GM18505 (cell line): ENCODE data around the gene LILRA6.
"Not testable (repeated sequence)": the region's sequence is repeated elsewhere in the genome, so short reads cannot be mapped to it uniquely, and the experiment has no call there.

Experiments
- ATAC-seq: cut with Tn5 transposase; IDR thresholded peaks from one replicate; pipeline ENCODE4 v1.9.1; 2021; ENCODE audit not compliant: unreplicated experiment
- POLR2A ChIP-seq: IDR thresholded peaks from 4 replicates; pipeline ENCODE4 v1.6.1; 2011; ENCODE audit warnings: borderline replicate concordance; ENCODE audit not compliant: insufficient read depth, insufficient read length; ENCODE audit errors: extremely low read depth

The LILRA6 gene

DNA sequence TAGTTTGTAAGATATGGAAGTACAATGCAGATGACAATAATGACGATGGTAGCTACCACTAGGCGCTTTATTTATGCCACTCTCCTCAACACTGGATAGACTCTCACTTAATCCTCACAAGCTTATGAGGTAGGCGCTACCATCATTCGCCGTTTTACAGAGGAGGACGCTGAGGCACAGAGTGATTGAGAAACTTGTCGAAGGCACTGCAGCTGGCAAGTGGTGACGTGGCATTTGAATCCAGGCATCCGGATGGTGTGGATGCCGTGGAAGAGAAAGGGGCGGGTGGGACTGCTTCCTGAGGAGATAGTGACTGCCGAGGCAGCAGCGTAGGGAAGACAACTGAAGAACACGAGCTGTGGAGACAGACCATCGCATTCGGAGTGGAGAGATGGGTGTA is 43.2 kb downstream of the LILRA6 start:
- no peak for TF ChIP-seq POLR2A
- ATAC-seq, result no peak

DNA sequence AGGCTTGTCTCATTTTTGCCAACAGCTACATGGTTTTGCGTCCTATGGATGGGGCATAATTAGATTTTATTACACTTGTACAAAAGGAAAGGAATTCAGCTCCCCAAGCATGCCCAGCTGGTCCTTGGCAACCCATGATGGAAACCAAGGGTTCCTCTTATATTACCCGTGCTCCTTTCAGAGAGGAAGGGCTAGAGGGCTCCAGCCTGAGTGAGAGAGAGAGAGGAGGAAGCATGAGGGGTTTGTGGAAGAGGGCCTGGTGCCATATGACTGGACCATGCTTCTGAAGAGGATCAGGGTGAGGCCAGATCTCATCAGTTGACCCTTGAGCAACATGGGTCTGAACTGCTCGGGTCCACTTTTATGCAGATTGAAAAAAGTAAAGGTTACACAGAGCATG is 45.5 kb downstream of the LILRA6 start:
- no peak for TF ChIP-seq POLR2A
- no peak for ATAC-seq

DNA sequence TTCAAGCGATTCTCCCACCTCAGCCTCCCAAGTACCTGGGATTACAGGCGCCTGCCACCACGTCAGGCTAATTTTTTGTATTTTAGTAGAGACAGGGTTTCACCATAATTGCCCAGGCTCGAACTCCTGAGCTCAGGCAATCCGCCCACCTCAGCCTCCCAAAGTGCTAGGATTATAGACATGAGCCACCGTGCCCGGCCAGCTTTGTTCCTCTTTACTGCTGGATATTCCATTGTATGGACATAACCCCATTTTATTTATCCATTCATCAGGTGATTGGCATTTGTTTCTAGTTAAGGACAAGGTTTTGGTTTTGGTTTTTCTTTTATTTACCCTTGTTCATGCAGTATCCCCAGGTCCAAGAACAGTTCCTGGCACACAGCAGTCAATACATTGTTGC is 46.1 kb downstream of the LILRA6 start:
- ATAC-seq, result no peak
- TF ChIP-seq POLR2A, result no peak

DNA sequence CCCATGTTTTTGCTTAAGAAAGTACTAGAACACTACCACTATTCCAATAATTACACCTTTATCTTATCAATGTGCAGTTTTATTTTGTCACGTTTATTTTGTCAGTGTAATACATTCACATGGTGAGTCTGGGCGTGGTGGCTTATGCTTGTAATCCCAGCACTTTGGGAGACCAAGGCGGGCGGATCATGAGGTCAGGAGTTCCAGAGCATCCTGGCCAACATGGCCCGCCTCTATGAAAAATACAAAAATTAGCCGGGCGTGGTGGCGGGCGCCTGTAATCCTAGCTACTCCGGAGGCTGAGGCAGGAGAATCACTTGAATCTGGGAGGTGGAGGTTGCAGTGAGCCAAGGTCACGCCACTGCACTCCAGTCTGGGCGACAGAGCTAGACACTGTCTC is 48.1 kb downstream of the LILRA6 start:
- ATAC-seq, result not testable (repeated sequence)

DNA sequence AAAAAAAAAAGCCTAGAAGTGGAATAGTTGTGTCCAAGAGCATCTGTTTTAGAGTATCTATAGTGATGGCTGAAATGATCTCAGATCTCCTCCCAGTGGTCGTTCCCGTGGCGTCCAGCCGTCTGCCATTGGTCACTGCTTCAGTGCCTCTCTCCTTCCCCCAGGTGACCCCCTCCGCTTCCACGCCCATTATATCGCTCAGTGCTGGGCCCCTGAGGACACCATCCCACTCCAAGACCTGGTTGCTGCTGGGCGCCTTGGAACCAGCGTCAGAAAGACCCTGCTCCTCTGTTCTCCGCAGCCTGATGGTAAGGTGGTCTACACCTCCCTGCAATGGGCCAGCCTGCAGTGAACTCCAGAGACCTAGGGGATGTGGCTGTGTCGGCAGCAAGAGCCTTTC is 49.6 kb downstream of the LILRA6 start:
- ATAC-seq, result no peak
- no peak for TF ChIP-seq POLR2A

DNA sequence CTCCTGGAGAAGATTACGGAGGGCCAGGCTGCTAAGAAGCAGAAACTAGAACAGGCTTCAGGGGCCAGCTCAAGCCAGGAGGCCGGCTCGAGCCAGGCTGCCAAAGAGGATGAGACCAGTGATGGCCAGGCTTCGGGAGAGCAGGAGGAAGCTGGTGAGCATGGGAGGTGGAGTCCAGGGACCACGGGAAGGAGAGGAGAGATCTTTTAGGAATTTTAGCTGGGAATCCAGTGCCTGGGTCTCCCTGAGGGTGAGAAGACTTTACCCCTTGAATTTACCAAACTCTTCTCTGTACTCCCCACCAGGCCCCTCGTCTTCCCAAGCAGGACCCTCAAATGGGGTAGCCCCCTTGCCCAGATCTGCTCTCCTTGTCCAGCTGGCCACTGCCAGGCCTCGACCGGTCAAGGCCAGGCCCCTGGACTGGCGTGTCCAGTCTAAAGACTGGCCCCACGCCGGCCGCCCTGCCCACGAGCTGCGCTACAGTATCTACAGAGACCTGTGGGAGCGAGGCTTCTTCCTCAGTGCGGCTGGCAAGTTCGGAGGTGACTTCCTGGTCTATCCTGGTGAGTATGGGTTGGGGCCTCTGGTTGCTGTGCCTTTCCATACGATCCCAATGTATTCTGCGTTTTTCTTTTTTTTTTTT is 50.7 kb downstream of the LILRA6 start:
- TF ChIP-seq POLR2A, result no peak
- no peak for ATAC-seq

DNA sequence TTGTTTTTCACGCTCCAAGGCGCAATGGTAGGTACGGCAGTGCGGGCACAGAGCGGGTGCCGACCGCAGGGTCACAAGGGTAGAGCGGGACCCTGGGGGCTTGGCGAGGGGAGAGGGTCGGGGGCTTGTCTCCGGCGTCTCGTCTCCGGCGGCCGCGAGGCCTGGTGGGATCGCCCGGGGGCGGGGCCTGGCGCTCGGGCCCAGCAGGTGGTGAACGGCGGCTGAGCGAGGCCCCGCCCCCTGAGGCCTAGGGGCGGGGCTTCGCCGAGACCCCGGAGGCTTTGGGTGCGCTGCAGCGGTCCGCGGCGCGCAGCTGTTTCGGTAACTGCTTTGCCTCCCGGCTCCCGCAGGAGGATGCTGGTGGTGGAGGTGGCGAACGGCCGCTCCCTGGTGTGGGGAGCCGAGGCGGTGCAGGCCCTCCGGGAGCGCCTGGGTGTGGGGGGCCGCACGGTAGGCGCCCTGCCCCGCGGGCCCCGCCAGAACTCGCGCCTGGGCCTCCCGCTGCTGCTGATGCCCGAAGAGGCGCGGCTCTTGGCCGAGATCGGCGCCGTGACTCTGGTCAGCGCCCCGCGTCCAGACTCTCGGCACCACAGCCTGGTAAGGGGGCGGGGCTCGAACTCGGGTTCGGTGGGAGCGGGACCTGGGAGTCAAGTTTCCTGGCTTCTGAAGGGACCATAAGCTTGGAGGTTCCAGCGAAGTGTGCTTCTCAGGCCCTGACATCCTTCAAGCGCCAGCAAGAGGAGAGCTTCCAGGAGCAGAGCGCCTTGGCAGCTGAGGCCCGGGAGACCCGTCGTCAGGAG is 51.4 kb downstream of the LILRA6 start, which contains the start of gene TSEN34:
TSS of gene TSEN34 (plus strand) at position 298 of the 800 bp plus-strand sequence. CDS start at position 355, 57 bp downstream.
- peak; percentile 23 for ATAC-seq
- peak; percentile 80 for TF ChIP-seq POLR2A

DNA sequence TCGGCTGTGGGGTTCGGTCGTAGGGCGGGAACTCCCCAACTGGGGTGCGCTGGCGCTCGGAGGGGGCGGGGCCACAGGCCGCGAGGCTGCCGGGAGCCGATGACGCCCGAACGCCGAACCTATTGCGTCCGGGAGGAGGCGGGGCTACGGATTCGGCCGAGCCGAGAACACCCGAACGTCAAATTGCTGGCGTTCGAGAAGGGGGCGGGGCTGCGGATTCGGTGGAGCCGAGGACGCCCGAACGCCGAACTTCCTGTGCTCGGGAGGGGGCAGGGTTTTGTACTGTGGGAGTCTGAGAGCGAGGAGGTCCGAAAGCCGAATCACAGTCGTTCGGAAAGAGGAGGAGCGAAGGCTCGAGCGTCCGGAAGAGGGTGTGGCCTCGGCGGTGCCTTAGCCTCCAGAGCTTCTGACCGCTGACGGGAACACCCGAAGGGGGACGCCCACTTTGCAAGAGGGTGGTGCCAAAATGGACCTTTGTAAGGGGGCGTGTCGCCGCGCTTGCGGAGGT is 52.0 kb downstream of the LILRA6 start:
- ATAC-seq, result peak; percentile 39

DNA sequence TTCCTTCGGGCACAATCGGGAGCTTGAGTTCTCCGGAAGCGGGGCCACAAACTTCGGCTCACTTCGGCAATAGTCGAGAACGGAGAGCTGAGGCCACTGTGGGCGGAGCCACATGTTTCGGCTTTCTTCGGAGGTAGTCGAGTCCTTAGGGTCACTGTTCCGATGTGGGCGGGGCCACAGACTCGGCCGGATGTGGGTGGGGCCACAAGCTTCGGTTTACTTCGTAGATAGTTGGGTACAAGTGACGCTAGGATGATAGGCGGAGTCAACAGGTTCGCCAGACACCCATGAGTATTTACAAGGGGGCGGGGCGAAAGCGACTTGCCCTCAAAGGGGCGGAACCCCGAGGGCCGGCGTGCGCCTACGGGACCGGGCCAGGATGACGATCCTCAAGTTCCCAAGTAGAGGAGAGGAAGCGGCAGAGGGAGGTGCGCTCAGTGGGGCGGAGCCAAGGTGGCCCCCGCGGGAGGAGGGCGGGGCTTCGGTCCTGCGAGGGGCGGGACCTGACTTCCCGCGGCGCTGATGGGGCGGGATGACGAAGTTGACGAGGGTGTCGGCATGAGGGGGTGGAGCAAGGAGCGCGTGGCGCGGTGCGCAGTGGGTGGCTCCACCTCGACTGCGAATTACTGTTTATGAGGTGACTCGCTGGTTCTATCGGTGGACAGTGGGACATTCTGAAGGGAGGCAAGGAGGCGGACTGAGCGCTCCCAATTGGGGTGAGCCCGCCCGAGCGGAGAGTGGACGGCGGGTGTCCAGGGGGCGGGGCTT is 52.7 kb downstream of the LILRA6 start:
- peak; percentile 80 for TF ChIP-seq POLR2A
- peak; percentile 44 for ATAC-seq

More for the DNA sequence above, 52.0 kb downstream of the LILRA6 start:
- TF ChIP-seq POLR2A, result no peak

DNA sequence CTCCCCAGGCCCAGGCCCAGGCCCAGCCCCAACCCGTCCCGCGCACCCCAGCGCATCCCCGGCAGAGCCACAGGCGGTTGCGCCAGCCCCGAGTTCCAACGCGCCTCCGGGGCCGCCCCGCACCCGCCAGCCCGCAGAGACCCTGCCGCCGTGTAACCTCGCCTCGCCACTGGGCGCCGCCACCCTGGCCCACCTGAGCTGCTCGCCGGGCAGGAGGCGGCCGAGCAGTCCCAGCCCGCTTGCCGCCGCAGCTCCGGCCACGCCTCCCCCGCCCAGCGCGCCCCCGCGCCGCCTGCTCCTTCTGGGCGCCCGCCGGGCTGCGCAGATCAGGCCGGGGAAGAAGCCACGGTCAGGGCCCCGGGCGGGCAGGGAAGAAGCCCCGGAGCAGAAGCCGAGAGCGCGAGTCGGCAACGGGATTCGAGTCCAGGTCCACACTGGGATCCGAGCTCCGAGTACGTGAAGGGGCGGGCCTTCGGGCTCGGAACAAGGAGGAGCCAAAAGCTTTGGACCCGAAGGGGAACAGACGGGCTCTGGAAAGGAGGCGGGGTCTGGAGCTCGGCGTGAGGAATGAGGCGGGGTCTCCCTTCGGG is 53.4 kb downstream of the LILRA6 start, which contains the start of gene MBOAT7:
TSS of gene MBOAT7 (minus strand) at position 436 of the 590 bp plus-strand sequence. CDS start 1,072 bp downstream, outside the sequence.
- peak; percentile 21 for ATAC-seq
- TF ChIP-seq POLR2A, result peak; percentile 70

DNA sequence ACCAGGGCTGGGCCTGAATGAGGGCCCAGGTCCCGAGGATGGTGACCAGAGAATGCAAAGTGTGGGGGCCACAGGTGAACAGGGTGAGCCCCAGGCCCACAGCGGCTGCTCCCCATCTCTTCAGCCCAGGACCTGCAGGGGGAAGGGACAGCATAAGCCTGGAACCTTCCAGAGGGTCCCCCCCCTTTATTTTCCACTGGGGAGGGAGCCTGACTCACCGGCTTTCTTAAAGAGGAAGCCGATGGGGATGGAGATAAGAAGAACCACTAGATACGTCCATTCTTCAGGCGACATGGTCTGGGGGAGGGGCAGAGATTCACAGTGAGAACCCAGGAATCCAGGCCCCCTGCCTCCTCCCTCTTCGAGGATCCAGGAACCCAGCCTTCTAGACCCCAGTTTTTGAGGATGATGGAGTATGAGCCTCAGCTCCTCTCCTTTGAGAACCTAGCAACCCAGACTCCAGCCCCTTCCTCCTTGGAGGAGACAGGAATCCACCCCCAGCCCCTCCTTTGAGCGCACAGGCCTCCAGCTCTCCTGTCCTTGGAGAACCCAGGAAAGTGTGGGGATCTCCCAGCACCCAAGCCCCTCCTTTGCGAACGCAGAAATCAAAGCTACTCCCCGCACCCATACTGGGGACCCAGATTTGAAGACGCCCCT is 54.2 kb downstream of the LILRA6 start:
- no peak for ATAC-seq
- TF ChIP-seq POLR2A, result no peak

DNA sequence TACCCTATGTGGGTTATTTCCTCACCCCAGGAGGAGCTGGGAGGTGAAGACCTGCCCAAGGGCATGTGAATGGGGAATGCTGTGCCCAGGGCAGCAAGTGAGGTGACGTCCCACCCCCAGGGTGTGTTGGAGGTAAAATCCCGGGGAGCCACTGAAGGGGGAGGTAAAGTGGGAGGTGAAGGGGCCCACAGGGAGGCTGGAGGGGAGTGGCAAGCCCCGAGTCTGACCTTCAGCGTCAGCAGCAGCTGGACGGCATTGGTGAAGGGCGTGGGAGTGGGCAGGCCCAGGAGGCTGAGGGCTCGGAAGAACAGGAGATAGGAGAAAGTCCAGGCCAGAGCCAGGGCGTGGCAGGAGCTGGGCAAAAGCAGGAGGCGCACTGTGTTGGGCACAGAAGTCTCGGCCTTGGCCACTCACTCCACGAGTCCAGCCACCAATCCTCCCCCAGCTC is 55.6 kb downstream of the LILRA6 start:
- no peak for TF ChIP-seq POLR2A
- no peak for ATAC-seq
